Stimulated activated naive CD4-positive, alpha-beta T cell (primary cell): ENCODE measurements around the gene ANO10.
"Not testable (repeated sequence)": the region's sequence is repeated elsewhere in the genome, so short reads cannot be mapped to it uniquely, and the experiment has no call there.

ENCODE experiments used
- DNase-seq, 6 experiments: peaks; one replicate each; lab custom pipeline; 2025; lab: John Stamatoyannopoulos, UW

Gene ANO10

GRCh38 chr3:43621656-43622432 is at the start of gene ANO10:
Gene ANO10, minus strand, starts transcription at chr3:43622011. Its CDS starts 16,159 bp downstream, at chr3:43605852.
- peak; percentile 87 to 95 (median 90) for DNase-seq

- no peak for DNase-seq
These were observed 49.1 kb upstream of the ANO10 start for GRCh38 chr3:43670635-43671522.

- DNase-seq = not testable (repeated sequence)
These were observed 43.2 kb upstream of the ANO10 start for GRCh38 chr3:43665011-43665410.

GRCh38 chr3:43661376-43661775 is 39.6 kb upstream of the ANO10 start:
- DNase-seq = not testable (repeated sequence)

GRCh38 chr3:43659250-43659880 is 37.6 kb upstream of the ANO10 start:
- no peak for DNase-seq

- DNase-seq = not testable (repeated sequence)
These were observed 34.6 kb upstream of the ANO10 start for GRCh38 chr3:43656390-43656789.

- DNase-seq = no peak
These were observed 28.5 kb upstream of the ANO10 start for GRCh38 chr3:43650345-43650744.

GRCh38 chr3:43649365-43649968 is 27.7 kb upstream of the ANO10 start:
- no peak for DNase-seq

GRCh38 chr3:43648957-43649356 is 27.1 kb upstream of the ANO10 start:
- DNase-seq = no peak

GRCh38 chr3:43647331-43648166 is 25.7 kb upstream of the ANO10 start:
- DNase-seq = no peak

- no peak for DNase-seq
These were observed 22.6 kb upstream of the ANO10 start for GRCh38 chr3:43644443-43644842.

GRCh38 chr3:43641306-43642114 is 19.7 kb upstream of the ANO10 start:
- DNase-seq = no peak

- DNase-seq = no peak
These were observed 18.9 kb upstream of the ANO10 start for GRCh38 chr3:43640681-43641080.

GRCh38 chr3:43638594-43639447 is 17.0 kb upstream of the ANO10 start:
- DNase-seq = peak in 3 of 6 experiments; percentile 2 to 4 (median 3)

GRCh38 chr3:43637702-43638101 is 15.9 kb upstream of the ANO10 start:
- DNase-seq = no peak

- DNase-seq = no peak
These were observed 11.2 kb upstream of the ANO10 start for GRCh38 chr3:43632986-43633385.

GRCh38 chr3:43632269-43632733 is 10.5 kb upstream of the ANO10 start:
- no peak for DNase-seq

GRCh38 chr3:43629741-43630140 is 7.9 kb upstream of the ANO10 start:
- DNase-seq = no peak

GRCh38 chr3:43629257-43629656 is 7.4 kb upstream of the ANO10 start:
- no peak for DNase-seq
